Keratinocyte (primary cell): Measurements from ENCODE around the gene ZNF862.

Experiments used
- CTCF ChIP-seq, 3 experiments: IDR thresholded peaks in 1 of 3; conservative IDR thresholded peaks in 1 of 3; optimal IDR thresholded peaks in 1 of 3; 2 replicates in 2 of 3; 3 replicates in 1 of 3; pipeline versions ENCODE3 to v1.5.1; 2011; ENCODE audit warnings: low read length in 3 of 3, mild to moderate bottlenecking in 3 of 3, moderate library complexity in 2 of 3, control low read depth in 1 of 3, inconsistent platforms in 1 of 3; ENCODE audit not compliant: insufficient read depth in 2 of 3; ENCODE audit errors: extremely low read depth in 1 of 3
- EZH2 ChIP-seq: IDR thresholded peaks from one replicate; pipeline ENCODE4 v1.6.1; 2012; ENCODE audit warnings: inconsistent platforms, mild to moderate bottlenecking, low read length, moderate library complexity

GRCh38 chr7:149819961-149820340 lies 18.2 kb upstream of the ZNF862 start:
- TF ChIP-seq CTCF (optimal IDR thresholded peaks at IDR 0.05 in 1 of 3, IDR thresholded peaks at IDR 0.05 in 1 of 3, conservative IDR thresholded peaks at IDR 0.05 in 1 of 3; ENCODE audit: extremely low read depth in 1 of 3, insufficient read depth in 2 of 3, low read length in 3 of 3) (no peak), EZH2 (no peak)
